Measurements from ENCODE around the gene SPDYE2.
"Not testable (repeated sequence)": the region's sequence is repeated elsewhere in the genome, so short reads cannot be mapped to it uniquely, and the experiment has no call there.

The SPDYE2 gene

GRCh38 chr7:102550808-102551422 lies at the start of gene SPDYE2:
TSS of gene SPDYE2 (plus strand) at chr7:102551226. CDS start at chr7:102553256, 2,030 bp downstream.
- DNase-seq = not testable (repeated sequence)

GRCh38 chr7:102503141-102503540 lies 47.9 kb upstream of the SPDYE2 start:
- DNase-seq = not testable (repeated sequence)

GRCh38 chr7:102505298-102506185 lies 45.5 kb upstream of the SPDYE2 start:
- DNase-seq = not testable (repeated sequence)

GRCh38 chr7:102507410-102508088 lies 43.5 kb upstream of the SPDYE2 start:
- not testable (repeated sequence) for DNase-seq

- DNase-seq = not testable (repeated sequence)
Observed at GRCh38 chr7:102510575-102510974, 40.5 kb upstream of the SPDYE2 start.

GRCh38 chr7:102511860-102512522 lies 39.0 kb upstream of the SPDYE2 start:
- DNase-seq = not testable (repeated sequence)

- not testable (repeated sequence) for DNase-seq
Observed at GRCh38 chr7:102512642-102513221, 38.3 kb upstream of the SPDYE2 start.

GRCh38 chr7:102514881-102515721 lies 35.9 kb upstream of the SPDYE2 start:
- DNase-seq = not testable (repeated sequence)

- DNase-seq = not testable (repeated sequence)
Observed at GRCh38 chr7:102515889-102516288, 35.1 kb upstream of the SPDYE2 start.

GRCh38 chr7:102516951-102517350 lies 34.1 kb upstream of the SPDYE2 start:
- DNase-seq = not testable (repeated sequence)

- DNase-seq = not testable (repeated sequence)
Observed at GRCh38 chr7:102517550-102518147, 33.4 kb upstream of the SPDYE2 start, which contains the start of gene RASA4B. TSS of gene RASA4B (minus strand) at chr7:102517777. CDS start at chr7:102517710, 67 bp downstream.

GRCh38 chr7:102520797-102521196 lies 30.2 kb upstream of the SPDYE2 start:
- DNase-seq = not testable (repeated sequence)

- not testable (repeated sequence) for DNase-seq
Observed at GRCh38 chr7:102524803-102525202, 26.2 kb upstream of the SPDYE2 start.

GRCh38 chr7:102527182-102527581 lies 23.8 kb upstream of the SPDYE2 start:
- DNase-seq = not testable (repeated sequence)

- not testable (repeated sequence) for DNase-seq
Observed at GRCh38 chr7:102527822-102528793, 22.9 kb upstream of the SPDYE2 start.

GRCh38 chr7:102531583-102531982 lies 19.4 kb upstream of the SPDYE2 start:
- DNase-seq = not testable (repeated sequence)

GRCh38 chr7:102532127-102532526 lies 18.9 kb upstream of the SPDYE2 start:
- DNase-seq = not testable (repeated sequence)

- not testable (repeated sequence) for DNase-seq
Observed at GRCh38 chr7:102535062-102535615, 15.9 kb upstream of the SPDYE2 start.

- not testable (repeated sequence) for DNase-seq
Observed at GRCh38 chr7:102540604-102541003, 10.4 kb upstream of the SPDYE2 start.
